HG03342 (cell line): ENCODE data around the gene TEAD1.
A peak's percentile ranks its signal among the peaks of the same experiment; 100 is the strongest.

Experiments
- ATAC-seq: cut with Tn5 transposase; IDR thresholded peaks from one replicate; pipeline ENCODE4 v1.9.1; 2021; ENCODE audit warnings: mild to moderate bottlenecking, moderate library complexity; ENCODE audit not compliant: unreplicated experiment

Gene TEAD1

GRCh38 chr11:12705874-12706273 is 31.7 kb downstream of the TEAD1 start:
- no peak for ATAC-seq

- ATAC-seq = no peak
Observed at GRCh38 chr11:12706545-12707499, 32.6 kb downstream of the TEAD1 start.

DNA sequence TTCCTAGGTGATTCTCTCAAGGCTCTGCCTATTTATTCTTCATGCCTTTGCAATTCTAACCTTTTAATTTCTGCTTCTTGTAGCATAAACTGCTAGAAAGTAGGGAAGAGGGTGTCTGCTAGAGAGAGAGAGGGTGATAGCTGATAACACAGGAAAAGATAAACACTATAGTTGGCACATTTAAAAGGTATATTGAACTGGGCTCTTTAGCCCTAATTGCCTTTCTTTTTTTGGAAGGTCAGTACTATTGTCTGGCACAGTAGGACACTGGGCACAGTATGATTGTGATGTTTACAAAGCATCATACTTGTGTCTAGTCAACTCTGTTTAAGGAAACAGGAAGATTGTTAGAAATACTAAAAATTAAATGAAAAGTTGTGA is 33.3 kb downstream of the TEAD1 start:
- no peak for ATAC-seq

DNA sequence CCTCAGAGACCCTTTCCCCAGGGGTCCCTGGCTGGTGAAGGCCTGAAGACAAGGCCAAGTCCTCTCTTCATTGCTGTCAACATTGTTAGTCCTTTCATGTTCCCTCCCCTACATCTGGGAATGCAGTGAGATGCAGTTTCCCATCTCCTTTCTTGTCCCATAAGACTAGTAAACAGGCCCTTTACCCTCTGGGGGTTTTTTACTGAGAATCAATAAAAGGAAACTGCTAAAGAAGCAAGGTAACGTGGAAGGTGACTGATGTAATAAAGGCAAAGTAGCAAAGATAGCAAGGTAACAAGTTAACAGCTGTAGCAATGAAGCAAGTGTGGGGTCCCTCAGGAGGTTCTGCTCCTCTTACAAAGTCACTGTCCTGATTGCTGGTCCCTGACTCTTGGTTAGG is 37.3 kb downstream of the TEAD1 start:
- ATAC-seq = no peak

DNA sequence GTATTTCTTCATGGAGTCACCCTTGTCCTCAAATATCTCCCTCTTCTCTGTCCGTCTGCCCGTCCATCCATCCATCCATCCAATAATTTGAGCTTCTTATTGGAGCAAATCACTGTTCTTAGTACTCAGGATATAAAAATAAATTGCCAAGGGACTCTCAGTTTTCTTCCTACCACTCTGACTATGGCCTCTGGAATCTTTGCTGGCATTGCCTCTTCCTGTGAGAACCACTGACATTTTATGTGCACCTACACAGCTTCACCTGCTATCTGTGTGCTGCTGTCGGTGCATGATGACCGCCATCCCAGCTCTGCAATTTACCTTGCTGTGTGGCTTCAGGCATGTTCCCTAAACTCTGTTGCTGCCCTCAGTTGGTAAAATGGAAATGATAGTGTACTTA is 37.9 kb downstream of the TEAD1 start:
- ATAC-seq = no peak

GRCh38 chr11:12715131-12715530 is 40.9 kb downstream of the TEAD1 start:
- ATAC-seq = no peak

DNA sequence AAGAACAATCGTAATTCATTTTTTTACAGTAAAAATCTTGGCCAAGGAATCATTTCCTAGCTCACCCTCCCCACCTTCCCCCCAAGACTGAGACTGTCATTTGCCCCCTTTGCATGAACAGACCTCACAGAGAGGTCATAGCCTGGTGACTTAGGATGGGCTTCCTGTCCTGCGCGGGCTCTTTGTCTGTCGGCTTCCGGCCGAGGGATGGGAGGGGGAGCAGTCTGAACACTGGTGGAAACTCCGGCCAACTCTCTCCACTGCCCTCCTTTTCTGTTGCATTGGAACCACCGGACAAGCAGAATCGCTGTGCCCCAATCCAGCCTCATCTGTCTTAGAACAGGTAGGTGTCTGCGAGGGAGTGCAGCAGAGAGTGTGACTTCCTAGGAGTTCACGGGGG is 41.7 kb downstream of the TEAD1 start:
- no peak for ATAC-seq

GRCh38 chr11:12716816-12717215 is 42.6 kb downstream of the TEAD1 start:
- ATAC-seq = no peak

GRCh38 chr11:12717851-12718291 is 43.6 kb downstream of the TEAD1 start:
- ATAC-seq = peak; percentile 84

DNA sequence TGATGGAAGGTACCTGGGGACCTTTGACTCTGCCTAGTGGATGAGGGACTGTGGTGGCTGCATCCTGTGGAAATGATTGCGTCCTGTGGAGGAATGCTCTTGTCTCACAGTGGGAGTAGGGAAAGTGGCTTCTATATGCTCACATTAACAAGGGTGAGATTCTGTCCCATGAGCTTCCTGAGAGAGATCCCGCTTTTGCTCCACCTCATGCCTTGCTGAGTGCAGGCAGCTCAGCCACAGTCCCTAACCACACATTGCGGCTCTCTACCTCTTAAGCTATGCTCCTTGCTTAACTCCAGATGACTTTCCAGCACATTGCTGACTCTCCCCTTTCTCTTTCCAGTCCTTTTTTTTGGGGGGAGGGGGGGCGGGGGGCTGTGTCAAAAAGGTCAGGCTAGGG is 45.0 kb downstream of the TEAD1 start:
- no peak for ATAC-seq

DNA sequence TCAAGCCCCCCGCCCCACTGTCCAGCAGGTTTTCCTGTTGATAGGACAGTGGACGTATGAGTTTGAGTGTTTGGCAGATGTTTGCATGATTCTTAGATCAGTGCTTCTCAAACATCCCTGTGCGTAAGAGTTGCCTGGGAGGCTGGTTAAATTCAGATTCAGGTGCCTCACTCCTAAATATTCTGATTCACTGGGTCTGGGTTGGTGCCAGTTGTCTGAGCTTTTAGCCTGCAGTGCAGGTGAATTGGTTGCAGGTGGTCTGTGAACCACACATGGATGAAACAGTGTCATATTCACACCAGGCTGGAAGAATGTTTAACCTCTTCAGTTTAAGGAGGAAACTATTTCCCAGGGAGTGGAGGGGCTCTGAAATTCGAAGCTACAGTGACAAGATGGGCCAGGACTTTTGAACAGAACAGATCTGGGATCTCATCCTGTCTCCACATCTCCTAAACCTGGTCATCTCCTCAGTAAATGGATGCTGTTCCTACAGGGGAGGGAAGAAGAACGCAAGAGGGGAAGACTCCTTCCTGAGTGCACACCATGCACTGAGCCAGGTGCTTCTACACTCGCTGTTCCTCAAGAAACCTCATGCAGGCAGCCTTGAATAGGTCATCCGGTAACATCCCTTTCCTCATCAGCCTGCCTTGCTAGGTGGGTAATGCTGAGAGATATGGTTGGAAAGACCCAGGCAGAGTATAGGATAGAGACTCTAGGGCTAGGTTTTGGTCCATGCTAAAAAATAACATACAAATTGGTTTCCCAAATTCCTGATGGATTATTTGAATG is 47.8 kb downstream of the TEAD1 start:
- ATAC-seq = no peak

GRCh38 chr11:12723421-12724300 is 49.4 kb downstream of the TEAD1 start:
- no peak for ATAC-seq

DNA sequence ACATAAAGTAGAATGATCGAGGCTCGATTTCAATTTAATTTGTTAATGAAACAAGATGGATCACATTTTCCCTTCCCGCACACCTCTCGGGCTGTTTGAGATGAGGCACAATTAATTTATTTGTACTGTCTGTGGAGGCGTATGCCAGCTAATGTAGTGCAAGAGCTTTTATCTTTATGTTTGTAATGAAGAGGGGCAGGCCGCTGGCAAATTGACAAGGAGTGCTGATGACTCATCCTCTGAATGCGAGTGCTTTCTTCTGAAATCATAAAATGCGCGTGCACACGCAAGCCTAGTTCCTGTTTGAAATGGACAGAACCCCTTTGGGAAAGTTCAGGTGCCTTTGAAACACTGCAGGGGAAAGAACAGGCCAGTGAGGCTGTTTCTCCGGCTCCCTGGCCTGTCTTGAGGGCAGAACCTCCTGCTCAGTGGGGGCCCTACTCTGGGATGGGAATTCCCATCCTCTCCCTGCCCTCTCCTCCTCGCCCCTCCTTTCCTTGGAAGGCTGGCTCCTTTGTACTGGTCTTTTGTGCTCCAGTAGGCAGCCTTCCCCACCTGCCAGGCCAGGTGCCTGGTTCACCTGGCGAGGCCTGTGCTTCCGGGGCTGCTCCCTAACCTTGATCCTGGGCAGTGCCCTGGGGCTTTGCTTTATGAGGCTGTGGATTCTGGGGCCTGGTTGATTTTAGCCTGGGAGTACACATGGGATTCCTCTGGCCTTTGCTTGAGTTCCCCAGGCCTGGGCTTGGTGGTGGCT is 50.3 kb downstream of the TEAD1 start:
- ATAC-seq = no peak

GRCh38 chr11:12725055-12725862 is 51.0 kb downstream of the TEAD1 start:
- ATAC-seq = no peak

- no peak for ATAC-seq
Observed at GRCh38 chr11:12725863-12726682, 51.9 kb downstream of the TEAD1 start.

DNA sequence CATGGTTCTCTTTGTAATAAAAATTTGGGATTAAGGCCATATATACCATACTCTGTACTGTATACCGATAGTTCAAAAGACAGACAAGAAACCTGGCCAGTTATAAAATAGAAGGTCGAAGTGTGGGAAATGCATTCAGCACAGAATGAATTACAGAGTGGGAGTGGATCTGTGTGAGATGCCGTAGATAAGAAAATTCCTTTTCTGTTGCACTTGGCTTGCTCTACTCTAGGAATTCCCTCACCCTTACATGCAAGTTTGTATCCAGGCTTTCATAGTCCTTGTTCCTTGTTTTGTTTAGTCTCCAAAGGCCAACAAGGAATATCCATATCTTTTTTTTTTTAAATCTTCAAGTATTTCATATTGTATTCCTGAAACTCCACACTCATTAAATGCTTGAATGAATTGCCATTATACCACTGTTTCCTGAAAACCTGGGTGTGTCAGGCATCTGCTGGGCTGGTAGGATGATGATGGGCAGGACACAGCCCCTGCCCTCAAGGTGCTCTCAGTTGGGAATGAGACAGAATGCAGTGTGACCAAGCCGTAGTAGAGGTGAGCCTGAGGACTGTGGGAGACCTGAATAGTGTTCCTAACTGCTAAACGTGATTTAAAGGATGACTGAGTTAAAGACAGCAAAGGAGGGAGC is 53.5 kb downstream of the TEAD1 start:
- ATAC-seq = no peak

DNA sequence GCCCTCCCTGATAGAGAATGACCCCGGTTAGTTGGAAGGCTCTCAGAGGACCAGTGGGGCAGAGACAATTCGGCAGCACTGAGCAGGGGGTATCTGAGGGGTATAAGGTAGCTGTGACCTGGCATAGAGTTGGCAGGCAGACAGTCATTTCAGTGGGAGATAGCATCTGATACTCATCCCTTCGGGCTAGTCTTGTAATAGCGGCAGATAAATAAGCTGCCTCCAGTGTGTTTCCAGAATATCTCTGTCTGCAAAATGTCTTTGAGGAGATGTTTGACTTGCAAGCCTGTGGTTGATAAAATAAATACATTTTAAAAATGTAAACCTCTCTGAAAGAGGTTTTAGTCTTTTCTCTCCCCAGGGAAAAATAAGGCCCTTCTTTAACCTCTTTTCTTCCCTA is 54.2 kb downstream of the TEAD1 start:
- ATAC-seq = no peak

DNA sequence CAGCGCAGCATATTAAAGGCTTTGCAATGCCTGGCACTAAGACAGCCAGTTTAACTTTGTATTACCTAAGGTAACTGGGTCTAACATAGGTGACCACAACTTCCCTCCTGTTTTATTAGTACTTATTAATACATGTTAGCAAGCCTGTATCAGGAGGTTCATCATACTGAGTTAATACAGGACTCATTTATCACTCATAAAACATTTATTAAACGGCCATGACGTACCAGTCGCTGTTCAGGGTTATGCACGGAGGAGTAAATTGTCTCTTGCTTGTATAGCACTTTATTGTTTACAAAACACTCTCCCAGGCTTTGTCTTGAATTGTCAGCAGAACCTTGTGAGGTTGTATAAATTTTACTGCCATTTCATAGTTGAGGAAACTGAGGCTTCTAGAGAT is 55.7 kb downstream of the TEAD1 start:
- ATAC-seq = no peak
